ENCODE results near the gene GPR55.
A peak's percentile ranks its signal among the peaks of the same experiment; 100 is the strongest.

GRCh38 chr2:230913406-230914143, 11.5 kb downstream of the GPR55 start:
- TF ChIP-seq POLR2AphosphoS5 (IDR thresholded peaks at IDR 0.05; ENCODE audit: low read depth, low read length), result no peak
- TF ChIP-seq MAX (IDR thresholded peaks at IDR 0.05), result no peak
- no peak for TF ChIP-seq JUND (IDR thresholded peaks at IDR 0.05; ENCODE audit: low read length)
- no peak for TF ChIP-seq POLR2A (IDR thresholded peaks at IDR 0.05; ENCODE audit: control extremely low read depth in 1 of 2, low read depth in 2 of 2, low read length in 2 of 2)
- TF ChIP-seq SUZ12 (IDR thresholded peaks at IDR 0.05; ENCODE audit: low read length), result no peak
- no peak for TF ChIP-seq EGR1 (IDR thresholded peaks at IDR 0.05; ENCODE audit: borderline replicate concordance, low read depth, low read length)
- TF ChIP-seq RAD21 (IDR thresholded peaks at IDR 0.05 in 1 of 2, conservative IDR thresholded peaks at IDR 0.05 in 1 of 2; ENCODE audit: low read depth in 2 of 2, low read length in 2 of 2), result peak; percentile 76 to 83
- no peak for TF ChIP-seq BRCA1 (IDR thresholded peaks at IDR 0.05; ENCODE audit: low read depth, low read length)
- TF ChIP-seq CBX5 (IDR thresholded peaks at IDR 0.05; ENCODE audit: low read depth, low read length), result no peak
- no peak for TF ChIP-seq TBP (IDR thresholded peaks at IDR 0.05; ENCODE audit: low read depth, low read length)
- peak; percentile 74 to 75 (median 75) for TF ChIP-seq CTCF (IDR thresholded peaks at IDR 0.05; ENCODE audit: control extremely low read depth in 1 of 3, insufficient read depth in 1 of 3, low read depth in 1 of 3, low read length in 3 of 3)
- no peak for TF ChIP-seq YY1 (IDR thresholded peaks at IDR 0.05; ENCODE audit: low read depth, low read length)
- TF ChIP-seq SIN3A (conservative IDR thresholded peaks at IDR 0.05 in 1 of 2, IDR thresholded peaks at IDR 0.05 in 1 of 2; ENCODE audit: low read depth in 1 of 2, low read length in 2 of 2), result no peak
- no peak for TF ChIP-seq KDM1A (IDR thresholded peaks at IDR 0.05; ENCODE audit: borderline replicate concordance, low read length)

Data from H1 (cell line).